H1 (cell line): ENCODE measurements around the gene MAPRE3. TPM values are rescaled to one million over a fixed set of nuclear protein-coding genes. Genes with fewer than 3 reads are reported as not detected.

Source experiments
- CTCF ChIA-PET: fragments of 300-600 bp; sonication (Branson Sonifier 250); formaldehyde crosslinking; loops from one replicate; lab custom pipeline; 2021; ENCODE audit not compliant: partially characterized antibody; lab: Charles Lee
- POLR2A ChIA-PET: fragments of 300-600 bp; sonication (Branson Sonifier 250); formaldehyde crosslinking; loops from one replicate; lab custom pipeline; 2021; ENCODE audit warnings: inconsistent platforms; ENCODE audit not compliant: partially characterized antibody; lab: Charles Lee
- DNase-seq, 2 experiments: peaks; one replicate each; pipeline versions ENCODE4 v3.0.0 to v3.0.0-alpha.2; 2010 to 2022; ENCODE audit warnings: low spot score in 2 of 2, low read depth in 1 of 2, mixed read lengths in 1 of 2
- FAIRE-seq: peaks from 2 replicates; lab custom pipeline; 2011; peaks lifted over from hg19 to GRCh38; lab: Jason Lieb, UNC
- H2AFZ ChIP-seq: 2 replicates; pipeline ENCODE4 v1.8.1; 2012; ENCODE audit warnings: low read length, inconsistent platforms
- H2AK5ac ChIP-seq: 2 replicates; pipeline ENCODE4 v1.6.1; 2013; ENCODE audit warnings: low read depth, low read length
- H2BK120ac ChIP-seq: replicated peaks from 2 replicates; pipeline ENCODE3; 2013; ENCODE audit warnings: low read depth, low read length, inconsistent platforms
- H2BK12ac ChIP-seq: 2 replicates; pipeline ENCODE4 v1.6.1; 2013; ENCODE audit warnings: low read depth, low read length
- H2BK15ac ChIP-seq: 2 replicates; pipeline ENCODE4 v1.6.1; 2013; ENCODE audit warnings: low read length
- H2BK20ac ChIP-seq: 2 replicates; pipeline ENCODE4 v1.6.1; 2013; ENCODE audit warnings: low read length
- H2BK5ac ChIP-seq: 2 replicates; pipeline ENCODE4 v1.6.1; 2013; ENCODE audit warnings: low read depth, low read length
- H3K14ac ChIP-seq: 2 replicates; pipeline ENCODE4 v1.6.1; 2013; ENCODE audit warnings: inconsistent platforms; ENCODE audit not compliant: insufficient read length
- H3K18ac ChIP-seq: 2 replicates; pipeline ENCODE4 v1.6.1; 2013; ENCODE audit warnings: low read length; ENCODE audit errors: extremely low read depth
- H3K23ac ChIP-seq: 2 replicates; pipeline ENCODE4 v1.6.1; 2013; ENCODE audit warnings: inconsistent platforms; ENCODE audit not compliant: insufficient read length
- H3K23me2 ChIP-seq: 2 replicates; pipeline ENCODE4 v1.6.1; 2013; ENCODE audit warnings: low read depth, low read length
- H3K27ac ChIP-seq: 2 replicates; pipeline ENCODE4 v1.6.1; 2011; ENCODE audit warnings: low read depth, low read length, inconsistent platforms
- H3K27me3 ChIP-seq, 4 experiments: replicated peaks in 1 of 4; 1 replicate in 1 of 4; 2 replicates in 3 of 4; pipeline versions ENCODE4 v1.6.1 to v1.8.1; 2011 to 2013; ENCODE audit warnings: low read length in 3 of 4, mild to moderate bottlenecking in 3 of 4, inconsistent platforms in 2 of 4, mixed read lengths in 2 of 4, moderate library complexity in 1 of 4; ENCODE audit not compliant: control insufficient read depth in 3 of 4, insufficient read depth in 3 of 4; ENCODE audit errors: extremely low read depth in 1 of 4
- H3K36me3 ChIP-seq, 4 experiments: 2 replicates each; pipeline versions ENCODE4 v1.6.1 to v1.8.1; 2011 to 2013; ENCODE audit warnings: mild to moderate bottlenecking in 4 of 4, low read length in 3 of 4, moderate library complexity in 2 of 4, control low read depth in 1 of 4, inconsistent platforms in 1 of 4; ENCODE audit not compliant: insufficient read depth in 4 of 4, control insufficient read depth in 2 of 4
- H3K4ac ChIP-seq: replicated peaks from 2 replicates; pipeline ENCODE3; 2013; ENCODE audit warnings: low read length, low read depth, mixed read lengths, inconsistent platforms; ENCODE audit not compliant: insufficient read length
- H3K4me1 ChIP-seq, 4 experiments: replicated peaks in 1 of 4; 1 replicate in 1 of 4; 2 replicates in 3 of 4; pipeline versions ENCODE4 v1.6.1 to v1.8.1; 2011 to 2013; ENCODE audit warnings: low read length in 3 of 4, inconsistent platforms in 2 of 4, mixed read lengths in 1 of 4; ENCODE audit not compliant: insufficient read depth in 4 of 4, control insufficient read depth in 3 of 4
- H3K4me2 ChIP-seq, 2 experiments: 2 replicates each; pipeline versions ENCODE4 v1.6.1 to v1.8.1; 2011 to 2013; ENCODE audit warnings: low read depth in 2 of 2, low read length in 2 of 2, control low read depth in 1 of 2, inconsistent platforms in 1 of 2, mild to moderate bottlenecking in 1 of 2; ENCODE audit not compliant: insufficient read depth in 1 of 2
- H3K4me3 ChIP-seq, 4 experiments: fragments of 200-600, 300-600 bp in 1 of 4; sonication (generic), shearing (Covaris generic), sonication (Bioruptor Twin) in 1 of 4; 2 replicates each; pipeline versions ENCODE4 v1.5.1 to v1.8.1; 2011 to 2016; ENCODE audit warnings: low read length in 4 of 4, low read depth in 3 of 4, control low read depth in 2 of 4, inconsistent platforms in 2 of 4, mild to moderate bottlenecking in 2 of 4, mixed read lengths in 1 of 4, moderate library complexity in 1 of 4; ENCODE audit not compliant: insufficient read depth in 2 of 4; ENCODE audit errors: extremely low read depth in 1 of 4
- H3K56ac ChIP-seq: replicated peaks from 2 replicates; pipeline ENCODE3; 2013; ENCODE audit warnings: low read depth, mild to moderate bottlenecking, mixed read lengths, low read length, inconsistent platforms; ENCODE audit not compliant: insufficient read length
- H3K79me1 ChIP-seq: 2 replicates; pipeline ENCODE4 v1.6.1; 2013; ENCODE audit warnings: low read depth, low read length, control low read depth
- H3K79me2 ChIP-seq, 2 experiments: 2 replicates each; pipeline versions ENCODE4 v1.6.1 to v1.8.1; 2012 to 2013; ENCODE audit warnings: low read length in 2 of 2, mild to moderate bottlenecking in 2 of 2, inconsistent platforms in 1 of 2; ENCODE audit not compliant: insufficient read depth in 2 of 2, control insufficient read depth in 1 of 2
- H3K9ac ChIP-seq, 4 experiments: replicated peaks in 1 of 4; 1 replicate in 1 of 4; 2 replicates in 3 of 4; pipeline versions ENCODE4 v1.6.1 to v1.8.1; 2011 to 2013; ENCODE audit warnings: low read depth in 3 of 4, low read length in 3 of 4, control low read depth in 2 of 4, mild to moderate bottlenecking in 2 of 4, moderate library complexity in 2 of 4, inconsistent platforms in 1 of 4; ENCODE audit errors: extremely low read depth in 1 of 4
- H3K9me3 ChIP-seq, 2 experiments: 2 replicates each; pipeline versions ENCODE4 v1.6.1 to v1.8.1; 2012 to 2013; ENCODE audit warnings: mild to moderate bottlenecking in 2 of 2, moderate library complexity in 2 of 2, control low read depth in 1 of 2, inconsistent platforms in 1 of 2, low read depth in 1 of 2, low read length in 1 of 2, mixed read lengths in 1 of 2; ENCODE audit not compliant: insufficient read depth in 2 of 2
- H4K20me1 ChIP-seq, 2 experiments: replicated peaks in 1 of 2; 2 replicates each; pipeline versions ENCODE3 to v1.8.1; 2011 to 2013; ENCODE audit warnings: inconsistent platforms in 2 of 2, low read length in 2 of 2, mild to moderate bottlenecking in 1 of 2; ENCODE audit not compliant: insufficient read depth in 2 of 2, control insufficient read depth in 1 of 2
- H4K5ac ChIP-seq: 2 replicates; pipeline ENCODE4 v1.6.1; 2013; ENCODE audit warnings: low read length, low read depth, mixed read lengths, inconsistent platforms; ENCODE audit not compliant: insufficient read length
- H4K8ac ChIP-seq: 2 replicates; pipeline ENCODE4 v1.8.0; 2013; ENCODE audit warnings: mild to moderate bottlenecking, moderate library complexity, low read length, inconsistent platforms; ENCODE audit not compliant: insufficient read depth; ENCODE audit errors: extremely low read depth
- H4K91ac ChIP-seq: replicated peaks from 2 replicates; pipeline ENCODE3; 2013; ENCODE audit warnings: low read length, mixed read lengths, inconsistent platforms; ENCODE audit not compliant: insufficient read length
- ATF3 ChIP-seq: IDR thresholded peaks from 2 replicates; pipeline ENCODE4 v1.6.1; 2011; ENCODE audit warnings: low read depth, mild to moderate bottlenecking, low read length; ENCODE audit not compliant: insufficient read depth
- BRCA1 ChIP-seq: IDR thresholded peaks from 2 replicates; pipeline ENCODE4 v1.6.1; 2012; ENCODE audit warnings: low read depth, low read length, improper control_type of control experiment
- GTF2F1 ChIP-seq: IDR thresholded peaks from 2 replicates; pipeline ENCODE4 v1.6.1; 2012; ENCODE audit warnings: low read depth, low read length, improper control_type of control experiment, borderline replicate concordance
- HDAC6 ChIP-seq: IDR thresholded peaks from one replicate; pipeline ENCODE4 v1.7.1; 2012; ENCODE audit warnings: low read depth, mild to moderate bottlenecking, inconsistent platforms, low read length, moderate library complexity
- NANOG ChIP-seq: IDR thresholded peaks from 2 replicates; pipeline ENCODE4 v1.6.1; 2011; ENCODE audit warnings: low read length, low read depth, mild to moderate bottlenecking, inconsistent platforms; ENCODE audit not compliant: insufficient read depth, poor library complexity, severe bottlenecking
- SRF ChIP-seq: IDR thresholded peaks from 2 replicates; pipeline ENCODE4 v1.6.1; 2011; ENCODE audit warnings: mild to moderate bottlenecking, low read depth, low read length, moderate library complexity
- TBP ChIP-seq: IDR thresholded peaks from 2 replicates; pipeline ENCODE4 v1.6.1; 2011; ENCODE audit warnings: low read depth, low read length, improper control_type of control experiment
- WGBS, 2 experiments: shearing (Covaris generic) in 1 of 2; methylation state at CpG; one replicate each; pipeline versions ENCODE4 v1.1.6 to v1.1.7; 2013 to 2015; ENCODE audit warnings: low lambda C conversion rate in 2 of 2, mixed read lengths in 2 of 2, inconsistent platforms in 1 of 2, low coverage in 1 of 2, missing lambda C conversion rate in 1 of 2; ENCODE audit not compliant: insufficient replicate concordance in 2 of 2, insufficient coverage in 1 of 2, insufficient read length in 1 of 2; ENCODE audit errors: extremely low coverage in 1 of 2, missing lambda C conversion rate in 1 of 2; 5-methylcytosine and 5-hydroxymethylcytosine counted together
- polyA plus RNA-seq, 7 experiments: library from polyadenylated mRNA; depleted of rRNA in 3 of 7; stranded (reverse) in 5 of 7; unstranded in 2 of 7; fragments of >200 nt in 5 of 7; fragments of 200-250 nt in 2 of 7; gene quantifications; 1 replicate in 5 of 7; 2 replicates in 1 of 7; 4 replicates in 1 of 7; pipeline versions ENCODE4 v1.2.1 to v1.2.3, GENCODE V29; 2011 to 2013; ENCODE audit warnings: missing spikeins in 2 of 7, mixed read lengths in 2 of 7
- total RNA-seq: library from RNA; stranded (reverse); fragmentation: NEBNext Ultra II Directional; extraction: Animal tissue kit (Norgen Biotek cat#: 25700); gene quantifications from 2 replicates; pipeline ENCODE4 v1.2.1, GENCODE V29; 2021
- TF ChIP-seq, protein P1 (sequence below): IDR thresholded peaks from 2 replicates; pipeline ENCODE4 v1.6.1; 2012; ENCODE audit warnings: inconsistent platforms

The MAPRE3 gene
- total and polyA plus RNA-seq, 2 of the 8 experiments (the other 6 are each of a cell fraction or from before 2014, with no cell fraction given), result 4.9 to 6.6 TPM

- H3K9ac ChIP-seq, result no peak overlapping the region
- no peak overlapping the region for H3K56ac ChIP-seq
- H4K91ac ChIP-seq, result no peak overlapping the region
- H3K9me3 ChIP-seq, result no peaks in the 10 kb centered on the region
- ChIA-PET POLR2A (no interaction called here), CTCF (interaction anchor here (0.9 to 21.6 kb wide), 7 partner anchors 8 to 108 kb away, joined by 3 to 416 read pairs (median 31); partner anchors contain the start of gene DPYSL5)
- H4K5ac ChIP-seq, result no peak overlapping the region
- no peak overlapping the region for H3K14ac ChIP-seq
- H4K20me1 ChIP-seq, result peaks cover 0 to 2% of the 10 kb centered on the region in 2 experiments
- H3K79me2 ChIP-seq, result no peaks in the 10 kb centered on the region
- no peaks in the 10 kb centered on the region for H3K36me3 ChIP-seq
- H3K79me1 ChIP-seq, result no peaks in the 10 kb centered on the region
- no peak overlapping the region for H4K8ac ChIP-seq
- no peaks in the 10 kb centered on the region; a peak in 1 of 7 replicates for H3K4me1 ChIP-seq
- no peak overlapping the region for H2BK20ac ChIP-seq
- H2AK5ac ChIP-seq, result no peak overlapping the region
- no peak overlapping the region for H2BK120ac ChIP-seq
- H3K23ac ChIP-seq, result no peak overlapping the region
- TF ChIP-seq, protein P1, sequence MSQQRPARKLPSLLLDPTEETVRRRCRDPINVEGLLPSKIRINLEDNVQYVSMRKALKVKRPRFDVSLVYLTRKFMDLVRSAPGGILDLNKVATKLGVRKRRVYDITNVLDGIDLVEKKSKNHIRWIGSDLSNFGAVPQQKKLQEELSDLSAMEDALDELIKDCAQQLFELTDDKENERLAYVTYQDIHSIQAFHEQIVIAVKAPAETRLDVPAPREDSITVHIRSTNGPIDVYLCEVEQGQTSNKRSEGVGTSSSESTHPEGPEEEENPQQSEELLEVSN, result no peak
- TF ChIP-seq NANOG, result no peak
- TF ChIP-seq BRCA1, result no peak
- no peak for TF ChIP-seq HDAC6
- TF ChIP-seq TBP, result no peak
- TF ChIP-seq GTF2F1, result no peak
- TF ChIP-seq ATF3, result no peak
- no peak for TF ChIP-seq SRF
- H3K27ac ChIP-seq, result no peak overlapping the region
- DNase-seq (no peak), FAIRE-seq (no peak)
- H3K4me3 ChIP-seq, result no peak overlapping the region
- no peak overlapping the region for H3K18ac ChIP-seq
- H2BK5ac ChIP-seq, result no peak overlapping the region
- no peak overlapping the region for H2BK12ac ChIP-seq
- H2BK15ac ChIP-seq, result no peak overlapping the region
- WGBS, 2 experiments, result 91% methylated on average over 4 of the region's 4 CpGs; no CpG with 5 or more reads in 1 of the 2 experiments
- no peak overlapping the region for H2AFZ ChIP-seq
- no peak overlapping the region for H3K4ac ChIP-seq
- no peaks in the 10 kb centered on the region for H3K23me2 ChIP-seq
- no peaks in the 10 kb centered on the region for H3K27me3 ChIP-seq
- no peak overlapping the region for H3K4me2 ChIP-seq
Measured at GRCh38 chr2:26954135-26954534, 16.3 kb upstream of the MAPRE3 start.
